Neuron (in vitro differentiated cells): ENCODE data around the gene CTR9.
"Not testable (repeated sequence)": the region's sequence is repeated elsewhere in the genome, so short reads cannot be mapped to it uniquely, and the experiment has no call there.

Experiments
- H2AFZ ChIP-seq: one replicate; pipeline ENCODE4 v1.6.1; 2013; ENCODE audit warnings: low read depth, mild to moderate bottlenecking, inconsistent platforms, low read length, moderate library complexity
- H3K27me3 ChIP-seq: one replicate; pipeline ENCODE4 v1.6.1; 2013; ENCODE audit warnings: low read length; ENCODE audit not compliant: insufficient read depth
- H3K36me3 ChIP-seq: one replicate; pipeline ENCODE4 v1.6.1; 2013; ENCODE audit warnings: low read length; ENCODE audit not compliant: insufficient read depth
- H3K4me1 ChIP-seq: one replicate; pipeline ENCODE4 v1.6.1; 2013; ENCODE audit warnings: low read length; ENCODE audit not compliant: insufficient read depth
- H3K4me3 ChIP-seq: 2 replicates; pipeline ENCODE4 v1.5.1; 2013; ENCODE audit warnings: mild to moderate bottlenecking, low read length, moderate library complexity
- H3K9me3 ChIP-seq: one replicate; pipeline ENCODE4 v1.6.1; 2013; ENCODE audit warnings: low read length

CTR9 gene

GRCh38 chr11:10798330-10798928, 47.4 kb downstream of the CTR9 start:
- Histone ChIP-seq H3K27me3 (no peaks in the 10 kb centered on the region), H3K36me3 (peaks cover 73% of the 10 kb centered on the region), H3K4me3 (no peak overlapping the region), H3K4me1 (no peaks in the 10 kb centered on the region), H3K9me3 (no peaks in the 10 kb centered on the region), H2AFZ (no peak overlapping the region)

- no peak overlapping the region for H3K4me3 ChIP-seq
- H3K27me3 ChIP-seq: no peaks in the 10 kb centered on the region
- peaks cover 7% of the 10 kb centered on the region for H3K4me1 ChIP-seq
- no peaks in the 10 kb centered on the region for H3K9me3 ChIP-seq
- H3K36me3 ChIP-seq: peaks cover 92% of the 10 kb centered on the region
- H2AFZ ChIP-seq: no peak overlapping the region
These were observed 49.2 kb downstream of the CTR9 start for GRCh38 chr11:10800292-10800691.

- Histone ChIP-seq H3K4me3 (no peak overlapping the region), H3K36me3 (peaks cover 88% of the 10 kb centered on the region), H3K27me3 (no peaks in the 10 kb centered on the region), H3K9me3 (no peaks in the 10 kb centered on the region), H2AFZ (no peak overlapping the region), H3K4me1 (peaks cover 20% of the 10 kb centered on the region)
These were observed 52.6 kb downstream of the CTR9 start for GRCh38 chr11:10803676-10804075.

- Histone ChIP-seq H3K4me3 (no peak overlapping the region), H3K4me1 (peaks cover 20% of the 10 kb centered on the region), H3K27me3 (no peaks in the 10 kb centered on the region), H3K9me3 (no peaks in the 10 kb centered on the region), H2AFZ (no peak overlapping the region), H3K36me3 (peaks cover 67% of the 10 kb centered on the region)
These were observed 54.7 kb downstream of the CTR9 start for GRCh38 chr11:10805741-10806140.

- Histone ChIP-seq H3K4me1 (peaks cover 20% of the 10 kb centered on the region), H3K9me3 (no peaks in the 10 kb centered on the region), H3K4me3 (peak overlapping the region; percentile 97), H3K27me3 (no peaks in the 10 kb centered on the region), H3K36me3 (peaks cover 63% of the 10 kb centered on the region), H2AFZ (no peak overlapping the region)
These were observed 55.2 kb downstream of the CTR9 start for GRCh38 chr11:10806206-10806605.

- H3K27me3 ChIP-seq: no peaks in the 10 kb centered on the region
- H3K4me3 ChIP-seq: peak overlapping the region; percentile 97
- peaks cover 20% of the 10 kb centered on the region for H3K4me1 ChIP-seq
- H3K36me3 ChIP-seq: peaks cover 48% of the 10 kb centered on the region
- H2AFZ ChIP-seq: no peak overlapping the region
- no peaks in the 10 kb centered on the region for H3K9me3 ChIP-seq
These were observed 56.6 kb downstream of the CTR9 start for GRCh38 chr11:10807493-10808234.

GRCh38 chr11:10808235-10808552, 57.1 kb downstream of the CTR9 start:
- no peak overlapping the region for H2AFZ ChIP-seq
- H3K9me3 ChIP-seq: no peaks in the 10 kb centered on the region
- no peaks in the 10 kb centered on the region for H3K27me3 ChIP-seq
- H3K4me1 ChIP-seq: peaks cover 20% of the 10 kb centered on the region
- H3K4me3 ChIP-seq: peak overlapping the region; percentile 97
- H3K36me3 ChIP-seq: peaks cover 43% of the 10 kb centered on the region

GRCh38 chr11:10808553-10809372, 57.7 kb downstream of the CTR9 start, which contains the start of gene EIF4G2:
EIF4G2 (minus strand) TSS chr11:10808926.
- Histone ChIP-seq H3K9me3 (no peaks in the 10 kb centered on the region), H2AFZ (peak within 1 kb of the TSS; percentile 4), H3K36me3 (peaks cover 37% of the 10 kb centered on the region)

GRCh38 chr11:10809373-10810160, 58.5 kb downstream of the CTR9 start:
- H3K9me3 ChIP-seq: no peaks in the 10 kb centered on the region
- peak overlapping the region; percentile 64 for H3K4me3 ChIP-seq
- peaks cover 20% of the 10 kb centered on the region for H3K4me1 ChIP-seq
- no peaks in the 10 kb centered on the region for H3K27me3 ChIP-seq
- H3K36me3 ChIP-seq: peaks cover 29% of the 10 kb centered on the region
- H2AFZ ChIP-seq: peak overlapping the region; percentile 4

More at GRCh38 chr11:10808553-10809372, 57.7 kb downstream of the CTR9 start, which contains the start of gene EIF4G2:
- peak within 1 kb of the TSS; percentile 97 for H3K4me3 ChIP-seq
- H3K4me1 ChIP-seq: peaks cover 20% of the 10 kb centered on the region
- H3K27me3 ChIP-seq: no peaks in the 10 kb centered on the region

- H3K4me3 ChIP-seq: no peak overlapping the region
- no peaks in the 10 kb centered on the region for H3K36me3 ChIP-seq
- no peaks in the 10 kb centered on the region for H3K27me3 ChIP-seq
- no peaks in the 10 kb centered on the region for H3K9me3 ChIP-seq
- H2AFZ ChIP-seq: no peak overlapping the region
- H3K4me1 ChIP-seq: no peaks in the 10 kb centered on the region
These were observed 62.9 kb downstream of the CTR9 start for GRCh38 chr11:10813945-10814344.

GRCh38 chr11:10818594-10818993, 67.5 kb downstream of the CTR9 start:
- Histone ChIP-seq H3K4me3 (no peak overlapping the region), H2AFZ (no peak overlapping the region), H3K36me3 (no peaks in the 10 kb centered on the region), H3K27me3 (no peaks in the 10 kb centered on the region), H3K9me3 (no peaks in the 10 kb centered on the region), H3K4me1 (no peaks in the 10 kb centered on the region)

- H3K4me1 ChIP-seq, H3K27me3 ChIP-seq, H3K4me3 ChIP-seq, H3K36me3 ChIP-seq, H2AFZ ChIP-seq, H3K9me3 ChIP-seq: not testable (repeated sequence)
These were observed 71.4 kb downstream of the CTR9 start for GRCh38 chr11:10822491-10822890.
